ENCODE data around the gene ASIC2. TPM values are rescaled to one million over a fixed set of nuclear protein-coding genes. Genes with fewer than 3 reads are reported as not detected.

The ASIC2 gene
- total RNA-seq, 4 donors from 2014 or later = 0.48 TPM; not detected in 3

DNA sequence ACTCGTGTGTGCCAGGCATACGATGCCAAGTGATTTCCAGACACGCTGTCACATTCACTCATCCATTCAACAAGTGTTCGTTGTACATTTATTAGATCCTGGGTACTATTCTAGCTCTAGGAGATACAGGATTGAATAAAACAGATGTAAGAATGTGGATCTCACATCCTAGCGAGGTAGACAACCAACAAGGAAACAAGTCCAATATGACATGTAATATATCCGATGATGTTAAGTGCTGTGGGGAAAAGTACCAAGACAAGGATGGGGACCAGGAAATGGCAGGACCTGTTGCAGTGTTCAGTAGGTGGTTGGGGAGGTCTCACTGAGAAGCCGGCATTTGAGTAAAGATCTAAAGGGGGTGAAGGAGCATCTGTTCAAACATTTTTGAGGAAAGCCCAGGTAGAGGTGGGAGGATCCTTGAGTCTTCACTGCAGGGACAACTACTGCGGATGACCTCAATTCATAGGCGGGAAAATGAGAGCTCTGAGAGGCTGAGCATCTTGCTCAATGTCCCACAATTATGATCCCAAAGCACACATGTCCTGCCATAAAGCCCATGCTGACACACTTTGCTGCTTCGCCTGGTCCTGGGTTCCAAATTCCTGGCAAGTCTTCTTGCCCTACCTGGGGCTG, 129.4 kb downstream of the ASIC2 start:
- ATAC-seq (ENCODE audit: low FRiP score) = no peak
- TF ChIP-seq, protein P1, sequence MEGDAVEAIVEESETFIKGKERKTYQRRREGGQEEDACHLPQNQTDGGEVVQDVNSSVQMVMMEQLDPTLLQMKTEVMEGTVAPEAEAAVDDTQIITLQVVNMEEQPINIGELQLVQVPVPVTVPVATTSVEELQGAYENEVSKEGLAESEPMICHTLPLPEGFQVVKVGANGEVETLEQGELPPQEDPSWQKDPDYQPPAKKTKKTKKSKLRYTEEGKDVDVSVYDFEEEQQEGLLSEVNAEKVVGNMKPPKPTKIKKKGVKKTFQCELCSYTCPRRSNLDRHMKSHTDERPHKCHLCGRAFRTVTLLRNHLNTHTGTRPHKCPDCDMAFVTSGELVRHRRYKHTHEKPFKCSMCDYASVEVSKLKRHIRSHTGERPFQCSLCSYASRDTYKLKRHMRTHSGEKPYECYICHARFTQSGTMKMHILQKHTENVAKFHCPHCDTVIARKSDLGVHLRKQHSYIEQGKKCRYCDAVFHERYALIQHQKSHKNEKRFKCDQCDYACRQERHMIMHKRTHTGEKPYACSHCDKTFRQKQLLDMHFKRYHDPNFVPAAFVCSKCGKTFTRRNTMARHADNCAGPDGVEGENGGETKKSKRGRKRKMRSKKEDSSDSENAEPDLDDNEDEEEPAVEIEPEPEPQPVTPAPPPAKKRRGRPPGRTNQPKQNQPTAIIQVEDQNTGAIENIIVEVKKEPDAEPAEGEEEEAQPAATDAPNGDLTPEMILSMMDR (IDR thresholded peaks at IDR 0.05) = no peak
- DNase-seq (ENCODE audit: low spot score) = no peak

- TF ChIP-seq, protein P1 (IDR thresholded peaks at IDR 0.05) = no peak
- ATAC-seq (ENCODE audit: low FRiP score) (no peak), DNase-seq (ENCODE audit: low spot score) (no peak)
Observed at GRCh38 chr17:33154869-33155455, 138.1 kb downstream of the ASIC2 start.

GRCh38 chr17:33152783-33153182, 140.3 kb downstream of the ASIC2 start:
- ATAC-seq (ENCODE audit: low FRiP score) = no peak
- TF ChIP-seq, protein P1 (IDR thresholded peaks at IDR 0.05) = no peak

DNA sequence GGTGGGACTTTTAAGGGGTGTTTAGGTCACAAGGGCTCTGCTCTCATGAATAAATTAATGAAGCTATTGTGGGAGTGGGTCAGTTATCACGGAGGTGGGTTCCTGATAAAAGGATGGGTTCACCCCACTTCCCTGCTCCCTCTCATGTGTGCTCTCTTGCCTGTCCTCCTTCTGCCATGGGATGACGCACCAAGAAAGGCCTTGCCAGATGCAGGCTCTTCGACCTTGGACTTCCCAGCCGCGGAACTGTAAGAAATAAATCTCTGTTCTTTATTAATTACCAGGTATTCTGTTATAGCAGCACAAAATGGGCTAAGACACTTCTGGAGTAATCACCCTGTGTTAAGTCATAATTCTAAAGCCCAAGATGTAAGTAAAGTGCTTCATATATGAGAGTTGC, 141.5 kb downstream of the ASIC2 start:
- TF ChIP-seq, protein P1 (IDR thresholded peaks at IDR 0.05) = no peak
- DNase-seq (ENCODE audit: low spot score) (no peak), ATAC-seq (ENCODE audit: low FRiP score) (no peak)

More at GRCh38 chr17:33152783-33153182, 140.3 kb downstream of the ASIC2 start:
- no peak for DNase-seq (ENCODE audit: low spot score)

DNA sequence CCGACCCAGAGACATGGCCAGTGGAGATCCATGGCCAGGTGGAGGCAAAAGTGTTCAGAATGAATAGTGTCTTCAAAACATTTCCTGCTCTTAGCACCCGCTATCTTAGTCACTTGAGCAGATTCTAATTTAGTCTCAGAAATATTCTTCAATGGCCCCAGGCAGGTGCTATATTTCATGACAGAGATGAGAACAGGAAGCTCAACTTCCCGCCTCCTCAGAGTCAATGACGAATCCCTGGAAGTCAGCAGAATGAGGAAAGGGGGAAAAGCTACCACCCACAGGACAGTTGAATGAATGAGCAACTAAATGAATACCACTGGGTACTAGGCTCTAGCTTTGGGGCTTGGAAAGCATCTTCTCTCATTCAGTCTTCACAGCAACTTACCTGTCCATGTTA, 147.2 kb downstream of the ASIC2 start:
- no peak for ATAC-seq (ENCODE audit: low FRiP score)
- DNase-seq (ENCODE audit: low spot score) = no peak
- TF ChIP-seq, protein P1 (IDR thresholded peaks at IDR 0.05) = no peak

GRCh38 chr17:33144837-33145236, 148.3 kb downstream of the ASIC2 start:
- TF ChIP-seq, protein P1 (IDR thresholded peaks at IDR 0.05) = no peak
- no peak for DNase-seq (ENCODE audit: low spot score)
- no peak for ATAC-seq (ENCODE audit: low FRiP score)

DNA sequence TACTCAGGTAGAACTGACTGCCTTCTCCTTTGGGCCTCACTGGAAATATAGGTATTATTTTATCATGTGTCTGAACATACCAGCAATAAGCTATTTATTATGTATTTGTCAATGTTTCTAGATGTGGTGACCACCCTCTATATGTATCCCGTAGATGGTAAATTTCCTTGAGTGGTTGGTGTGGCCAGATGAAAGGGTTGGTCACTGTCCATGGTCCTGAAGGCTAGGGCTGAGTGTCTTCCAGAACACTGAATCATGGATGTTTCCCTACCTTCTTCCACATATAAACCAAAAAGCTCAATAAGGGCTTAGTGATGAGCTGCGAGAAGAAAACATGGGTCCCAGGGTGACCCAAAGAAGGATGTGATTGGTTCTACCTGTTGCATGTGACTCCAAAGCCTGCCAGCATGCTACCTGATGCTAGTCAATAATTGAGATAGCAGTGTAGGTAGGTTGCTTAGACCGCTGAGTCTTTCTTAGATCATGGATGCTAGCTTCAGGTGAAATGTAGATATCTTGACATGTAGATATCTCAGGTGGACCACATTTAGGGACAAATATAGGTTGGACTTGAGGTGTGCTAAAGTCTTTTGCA, 150.3 kb downstream of the ASIC2 start:
- DNase-seq (ENCODE audit: low spot score) (no peak), ATAC-seq (ENCODE audit: low FRiP score) (no peak)
- TF ChIP-seq, protein P1 (IDR thresholded peaks at IDR 0.05) = no peak

All from omental fat pad (tissue), 4 donors.